Right lung (tissue), 5 donors: ENCODE data around the gene INTS6. TPM values are rescaled to one million over a fixed set of nuclear protein-coding genes. Genes with fewer than 3 reads are reported as not detected.

Source experiments
- DNase-seq, 2 donors: peaks; one replicate each; pipeline ENCODE4 v3.0.0-alpha.2; 2013
- polyA plus RNA-seq, 5 donors: library from polyadenylated mRNA; unstranded; fragments of 120-200 nt; gene quantifications; one replicate each; pipeline versions ENCODE4 v1.2.1 to v1.2.3, GENCODE V29; 2013; ENCODE audit warnings: inconsistent platforms in 1 of 5, low replicate concordance in 1 of 5; ENCODE audit not compliant: insufficient read length in 5 of 5, insufficient read depth in 1 of 5

INTS6 gene
- polyA plus RNA-seq, 5 donors, result 31.1 to 51.6 (median 47.5) TPM

- DNase-seq, result no peak
Observed at GRCh38 chr13:51457086-51457815, 4.4 kb upstream of the INTS6 start.

GRCh38 chr13:51456510-51456909 lies 3.7 kb upstream of the INTS6 start:
- no peak for DNase-seq

GRCh38 chr13:51455532-51455931 lies 2.7 kb upstream of the INTS6 start:
- no peak for DNase-seq

GRCh38 chr13:51453959-51454703 lies 1.3 kb upstream of the INTS6 start:
- DNase-seq, result no peak

GRCh38 chr13:51453207-51453958 lies 547 bp upstream of the INTS6 start:
- no peak for DNase-seq

GRCh38 chr13:51451467-51452360 lies 1.1 kb downstream of the INTS6 start:
- DNase-seq, result peak; percentile 69 to 79

GRCh38 chr13:51451134-51451466 lies 1.7 kb downstream of the INTS6 start:
- DNase-seq, result no peak

GRCh38 chr13:51449018-51449417 lies 3.8 kb downstream of the INTS6 start:
- no peak for DNase-seq

GRCh38 chr13:51444922-51445321 lies 7.9 kb downstream of the INTS6 start:
- peak in 1 of 2 donors; percentile 16 for DNase-seq

GRCh38 chr13:51440381-51440780 lies 12.5 kb downstream of the INTS6 start:
- no peak for DNase-seq

- no peak for DNase-seq
Observed at GRCh38 chr13:51437550-51438127, 15.2 kb downstream of the INTS6 start.

GRCh38 chr13:51435002-51435578 lies 17.7 kb downstream of the INTS6 start:
- peak in 1 of 2 donors; percentile 10 for DNase-seq

- DNase-seq, result no peak
Observed at GRCh38 chr13:51432576-51432975, 20.3 kb downstream of the INTS6 start.

- no peak for DNase-seq
Observed at GRCh38 chr13:51426982-51427381, 25.9 kb downstream of the INTS6 start.

GRCh38 chr13:51425410-51426042 lies 27.3 kb downstream of the INTS6 start:
- peak in 1 of 2 donors; percentile 21 for DNase-seq

GRCh38 chr13:51423766-51424165 lies 29.1 kb downstream of the INTS6 start:
- no peak for DNase-seq

GRCh38 chr13:51422484-51422883 lies 30.4 kb downstream of the INTS6 start:
- no peak for DNase-seq

GRCh38 chr13:51420681-51421490 lies 31.9 kb downstream of the INTS6 start:
- no peak for DNase-seq

- DNase-seq, result no peak
Observed at GRCh38 chr13:51419001-51419636, 33.7 kb downstream of the INTS6 start.
